Motor neuron (in vitro differentiated cells): ENCODE results near the gene OSBPL5. TPM values are rescaled to one million over a fixed set of nuclear protein-coding genes. Genes with fewer than 3 reads are reported as not detected.

Experiments
- total RNA-seq, 8 experiments: library from RNA; unstranded; fragments of 300-600 nt; gene quantifications; 2 replicates each; pipeline versions ENCODE4 v1.2.3 to v1.2.4, GENCODE V29; 2022

OSBPL5 gene
- total RNA-seq, 8 experiments from 2014 or later: 12.1 to 29.8 (median 18.1) TPM

Other genes starting within 250 kb of the OSBPL5 start
- gene PHLDA2, start 235.9 kb downstream of the OSBPL5 start, total RNA-seq: 10 to 100 TPM in 1 of 8 experiments, 1 to 10 TPM in 5, under 1 TPM in 2; 0.37 to 40.8 (median 2.2) TPM
- gene NAP1L4, start 173.0 kb downstream of the OSBPL5 start, total RNA-seq: 100 to 1,000 TPM in 6 of 8 experiments, 10 to 100 TPM in 2; 92.6 to 166 (median 122) TPM
- gene CARS1, start 107.9 kb downstream of the OSBPL5 start, total RNA-seq: 100 to 1,000 TPM in 1 of 8 experiments, 10 to 100 TPM in 7; 37.9 to 119 (median 65.5) TPM
- 1 to 10 TPM in 1 of 8 experiments, under 1 TPM in 2, not detected in 5; 0.41 to 1.4 (median 0.73) TPM for gene MRGPRG, start 53.5 kb upstream of the OSBPL5 start, total RNA-seq
- under 1 TPM in 3 of 8 experiments, not detected in 5; 0.31 to 0.85 (median 0.36) TPM for gene MRGPRE, start 67.1 kb upstream of the OSBPL5 start, total RNA-seq
- 10 to 100 TPM; 30.3 to 65.3 (median 46.0) TPM for gene ZNF195, start 213.8 kb upstream of the OSBPL5 start, total RNA-seq